HUES48 (cell line): ENCODE results near the gene TFEB.

Experiments
- H3K27ac ChIP-seq: one replicate; pipeline ENCODE4 v1.7.0; 2013; ENCODE audit warnings: low read depth, low read length, inconsistent platforms
- H3K27me3 ChIP-seq: 2 replicates; pipeline ENCODE4 v1.6.1; 2013; ENCODE audit warnings: mild to moderate bottlenecking, low read length; ENCODE audit not compliant: control insufficient read depth, insufficient read depth
- H3K36me3 ChIP-seq: 2 replicates; pipeline ENCODE4 v1.6.1; 2013; ENCODE audit warnings: low read length; ENCODE audit not compliant: control insufficient read depth, insufficient read depth
- H3K4me1 ChIP-seq: 2 replicates; pipeline ENCODE4 v1.6.1; 2013; ENCODE audit warnings: mild to moderate bottlenecking, low read length; ENCODE audit not compliant: control insufficient read depth, insufficient read depth
- H3K4me3 ChIP-seq: 2 replicates; pipeline ENCODE4 v1.5.1; 2013; ENCODE audit warnings: mild to moderate bottlenecking, low read depth, low read length
- H3K9ac ChIP-seq: 2 replicates; pipeline ENCODE4 v1.6.1; 2013; ENCODE audit warnings: mild to moderate bottlenecking, low read depth, low read length, moderate library complexity
- H3K9me3 ChIP-seq: 2 replicates; pipeline ENCODE4 v1.6.1; 2013; ENCODE audit warnings: low read length; ENCODE audit not compliant: control insufficient read depth, insufficient read depth

The TFEB gene

DNA sequence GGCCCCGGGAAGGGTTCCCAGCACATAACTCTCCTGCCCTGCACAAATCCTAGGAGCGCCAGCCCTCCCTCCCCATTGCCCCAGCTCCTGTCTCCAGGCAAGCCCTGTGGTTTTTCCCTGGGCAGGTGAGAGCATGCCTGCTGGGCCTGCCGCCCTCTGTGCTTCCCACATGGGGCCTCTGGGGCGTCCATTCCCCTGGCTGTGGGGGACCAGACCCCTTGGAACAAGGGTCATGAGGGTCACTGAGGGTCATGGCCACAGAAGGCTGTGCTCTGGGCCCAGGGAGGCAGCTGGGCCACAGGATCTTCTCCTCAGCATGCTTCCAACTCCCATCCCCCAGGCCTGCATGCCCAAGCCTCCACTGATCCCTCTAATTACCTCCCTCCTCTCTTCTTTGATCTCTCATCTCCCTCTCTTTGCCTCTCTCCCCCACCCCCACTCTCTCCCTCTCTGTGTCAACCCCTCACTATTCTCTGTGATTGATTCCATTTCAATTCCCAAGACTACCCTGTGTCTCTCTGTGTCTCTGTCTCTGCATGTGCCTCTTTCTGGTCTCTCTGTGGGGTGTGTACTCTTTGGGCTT, 91.0 kb downstream of the TFEB start:
- H3K9ac ChIP-seq: no peak overlapping the region

DNA sequence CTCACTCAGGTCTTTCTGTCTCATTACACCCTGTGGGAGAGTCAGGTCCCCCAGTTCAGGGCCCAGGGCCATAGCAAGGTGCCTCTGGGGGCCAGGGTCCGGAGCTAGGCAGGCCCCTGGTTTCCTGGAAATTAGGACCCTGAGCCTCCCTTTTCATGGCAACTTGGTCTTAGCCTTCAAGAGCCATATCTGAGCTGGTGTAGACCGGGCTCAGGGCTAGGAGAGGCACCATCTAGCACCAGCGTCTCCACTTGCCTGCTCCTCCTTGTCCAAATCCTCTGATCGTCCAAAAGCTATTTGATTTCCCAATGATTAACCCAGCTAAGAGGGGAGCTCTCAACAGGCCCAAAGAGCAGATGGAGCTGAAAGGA, 91.5 kb downstream of the TFEB start:
- Histone ChIP-seq H3K27me3 (peaks cover 39% of the 10 kb centered on the region), H3K4me1 (peaks cover 45% of the 10 kb centered on the region), H3K36me3 (peaks cover 8% of the 10 kb centered on the region; the same call in 1 of the 2 replicates), H3K27ac (peak overlapping the region; percentile 33), H3K4me3 (no peak overlapping the region), H3K9ac (no peak overlapping the region), H3K9me3 (no peaks in the 10 kb centered on the region)

More for the DNA sequence above, 91.0 kb downstream of the TFEB start:
- Histone ChIP-seq H3K9me3 (no peaks in the 10 kb centered on the region), H3K4me3 (no peak overlapping the region), H3K27ac (peak overlapping the region; percentile 33), H3K36me3 (peaks cover 8% of the 10 kb centered on the region; the same call in 1 of the 2 replicates), H3K4me1 (peaks cover 41% of the 10 kb centered on the region), H3K27me3 (peaks cover 34% of the 10 kb centered on the region)

DNA sequence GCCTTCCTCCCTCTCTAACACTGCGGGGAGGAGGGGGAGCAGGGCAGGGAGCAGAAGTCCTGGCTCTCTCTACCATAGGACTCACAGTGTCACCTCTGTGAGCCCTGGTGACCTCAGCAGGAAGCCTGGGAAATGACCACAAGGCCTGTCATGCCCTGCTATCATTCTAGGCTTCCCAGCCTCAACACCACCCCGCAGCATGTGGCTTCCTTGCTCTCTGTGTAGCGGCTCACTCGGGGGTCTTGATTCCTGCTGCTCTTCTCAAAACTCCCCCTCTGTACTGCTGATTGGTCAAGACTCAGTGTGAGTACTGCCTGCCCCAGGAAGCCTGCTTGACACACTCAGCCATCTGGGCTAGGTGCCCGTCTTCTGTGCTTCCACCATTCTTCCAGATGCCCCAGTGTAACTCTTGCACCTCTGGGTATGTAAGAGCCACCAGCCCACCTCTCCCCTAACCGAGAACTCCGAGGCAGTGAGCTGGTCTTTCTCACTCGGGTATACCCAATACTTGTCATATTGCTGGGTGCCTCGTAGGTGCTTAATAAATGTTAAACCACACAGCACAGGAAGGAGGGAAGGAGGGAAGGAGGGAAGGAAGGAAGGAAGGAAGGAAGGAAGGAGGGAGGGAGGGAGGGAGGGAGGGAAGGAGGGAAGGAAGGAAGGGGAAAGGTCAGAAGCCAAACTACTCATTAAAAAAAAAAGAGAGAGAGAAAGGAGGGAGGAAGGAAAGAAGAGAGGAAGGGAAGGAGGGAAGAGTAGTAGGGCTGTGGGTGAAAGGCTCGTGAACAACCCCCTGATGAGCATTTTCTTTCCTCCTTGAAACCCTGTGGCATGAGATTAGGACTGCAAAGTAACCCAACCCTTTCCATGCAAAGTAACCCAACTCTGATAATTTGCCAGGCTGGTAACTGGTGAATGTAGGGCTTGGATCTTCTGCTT, 92.2 kb downstream of the TFEB start:
- peaks cover 41% of the 10 kb centered on the region for H3K27me3 ChIP-seq
- peaks cover 45% of the 10 kb centered on the region for H3K4me1 ChIP-seq
- H3K4me3 ChIP-seq: no peak overlapping the region
- no peaks in the 10 kb centered on the region for H3K9me3 ChIP-seq
- no peak overlapping the region for H3K27ac ChIP-seq
- no peak overlapping the region for H3K9ac ChIP-seq
- peaks cover 8% of the 10 kb centered on the region; the same call in 1 of the 2 replicates for H3K36me3 ChIP-seq

DNA sequence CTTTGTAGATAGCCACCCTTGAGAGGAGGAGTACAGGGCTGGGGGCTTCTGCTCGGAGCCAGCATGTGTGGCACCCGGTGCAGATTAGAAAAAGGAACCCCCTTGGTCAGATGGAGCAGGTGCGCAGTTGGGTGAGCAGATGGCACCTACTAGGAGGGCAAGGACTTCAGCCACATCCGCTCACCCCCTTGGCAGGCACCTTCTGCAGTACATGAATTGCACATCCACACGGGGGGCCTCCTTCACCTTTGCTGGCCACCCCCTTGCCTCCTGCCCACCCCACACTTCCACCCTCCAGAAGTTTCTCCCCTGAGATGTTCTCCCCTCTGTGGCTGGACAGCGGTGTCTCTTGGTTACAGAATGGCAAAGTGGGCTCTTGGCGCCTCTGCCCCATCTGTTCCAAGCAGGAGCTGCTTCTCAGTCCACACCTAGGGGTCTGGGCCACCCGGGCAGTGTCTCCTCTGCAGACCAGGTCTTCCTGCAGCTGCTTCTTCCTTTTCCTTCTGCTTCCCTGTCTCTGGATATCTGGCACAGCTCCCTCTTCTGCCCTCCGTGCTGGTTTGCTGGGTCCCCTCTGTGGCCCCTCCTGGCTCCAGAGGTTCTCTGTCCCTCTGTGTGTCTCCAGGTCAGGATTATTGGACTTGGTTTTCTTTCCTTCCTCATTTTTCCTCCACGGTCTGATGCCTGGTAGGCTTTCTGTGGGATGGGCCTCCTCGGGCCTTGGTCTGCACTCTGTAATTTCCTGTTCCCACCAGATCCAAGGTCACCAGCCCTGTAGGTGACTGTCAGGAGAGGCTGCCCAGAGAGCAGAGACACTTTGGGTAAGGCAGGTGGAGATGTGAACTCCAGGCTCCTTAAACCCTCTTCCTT, 93.1 kb downstream of the TFEB start:
- Histone ChIP-seq H3K4me1 (peaks cover 45% of the 10 kb centered on the region), H3K9me3 (no peaks in the 10 kb centered on the region), H3K36me3 (peaks cover 8% of the 10 kb centered on the region; the same call in 1 of the 2 replicates), H3K4me3 (no peak overlapping the region), H3K27me3 (peaks cover 48% of the 10 kb centered on the region), H3K27ac (no peak overlapping the region), H3K9ac (no peak overlapping the region)

DNA sequence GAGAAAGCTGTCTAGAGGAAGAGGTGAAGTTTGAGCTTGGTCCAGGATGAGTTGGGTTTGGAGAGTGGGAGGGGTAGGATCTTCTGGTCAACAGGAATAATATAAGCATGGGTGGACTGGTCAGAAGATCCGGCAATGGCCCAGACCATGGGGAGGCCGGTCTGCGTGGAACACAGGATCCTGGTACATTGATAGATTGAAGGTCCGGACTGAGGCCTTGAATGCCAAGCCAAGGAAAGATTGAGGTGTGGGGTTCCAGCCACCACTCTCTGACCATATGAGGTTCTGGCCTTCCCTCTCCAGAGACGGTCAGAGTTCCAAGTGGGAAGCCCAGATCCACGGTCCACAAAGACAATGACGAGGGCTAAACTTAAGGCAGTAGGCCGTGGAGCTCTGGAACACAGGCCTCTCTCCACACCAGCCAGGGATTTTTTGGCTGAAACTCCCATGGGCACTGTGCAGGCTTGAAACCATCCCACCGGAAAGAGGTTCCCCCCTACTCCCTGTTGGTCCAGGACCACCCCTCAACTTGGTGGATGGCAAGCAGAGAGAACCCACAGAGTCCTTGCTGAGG, 94.0 kb downstream of the TFEB start:
- Histone ChIP-seq H3K27ac (no peak overlapping the region), H3K9me3 (no peaks in the 10 kb centered on the region), H3K4me1 (peaks cover 47% of the 10 kb centered on the region), H3K9ac (no peak overlapping the region), H3K27me3 (peaks cover 57% of the 10 kb centered on the region), H3K4me3 (no peak overlapping the region), H3K36me3 (peaks cover 3% of the 10 kb centered on the region; the same call in 1 of the 2 replicates)

DNA sequence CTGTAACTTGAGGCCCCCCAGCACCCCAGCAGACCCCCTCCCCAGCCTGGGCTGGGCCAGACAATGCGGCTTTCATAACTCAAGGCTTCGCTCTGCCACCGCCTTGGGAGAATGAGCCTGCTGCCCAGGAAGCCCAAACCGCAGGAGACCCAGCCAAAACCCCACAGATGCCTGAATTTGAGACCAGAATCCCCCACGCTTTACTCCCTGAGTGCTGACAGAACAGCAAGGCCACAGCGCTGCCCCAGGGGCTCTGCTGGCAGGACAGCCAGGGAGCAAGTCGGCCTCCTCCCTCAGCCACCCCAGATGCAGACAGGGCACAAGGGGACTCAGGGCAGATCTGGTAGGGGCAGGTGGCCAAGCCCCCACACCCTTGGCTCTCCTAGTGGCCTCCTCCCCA, 95.0 kb downstream of the TFEB start:
- H3K4me3 ChIP-seq: no peak overlapping the region
- peaks cover 41% of the 10 kb centered on the region for H3K4me1 ChIP-seq
- no peak overlapping the region for H3K27ac ChIP-seq
- peaks cover 67% of the 10 kb centered on the region for H3K27me3 ChIP-seq
- H3K9me3 ChIP-seq: no peaks in the 10 kb centered on the region
- no peaks in the 10 kb centered on the region for H3K36me3 ChIP-seq
- no peak overlapping the region for H3K9ac ChIP-seq

DNA sequence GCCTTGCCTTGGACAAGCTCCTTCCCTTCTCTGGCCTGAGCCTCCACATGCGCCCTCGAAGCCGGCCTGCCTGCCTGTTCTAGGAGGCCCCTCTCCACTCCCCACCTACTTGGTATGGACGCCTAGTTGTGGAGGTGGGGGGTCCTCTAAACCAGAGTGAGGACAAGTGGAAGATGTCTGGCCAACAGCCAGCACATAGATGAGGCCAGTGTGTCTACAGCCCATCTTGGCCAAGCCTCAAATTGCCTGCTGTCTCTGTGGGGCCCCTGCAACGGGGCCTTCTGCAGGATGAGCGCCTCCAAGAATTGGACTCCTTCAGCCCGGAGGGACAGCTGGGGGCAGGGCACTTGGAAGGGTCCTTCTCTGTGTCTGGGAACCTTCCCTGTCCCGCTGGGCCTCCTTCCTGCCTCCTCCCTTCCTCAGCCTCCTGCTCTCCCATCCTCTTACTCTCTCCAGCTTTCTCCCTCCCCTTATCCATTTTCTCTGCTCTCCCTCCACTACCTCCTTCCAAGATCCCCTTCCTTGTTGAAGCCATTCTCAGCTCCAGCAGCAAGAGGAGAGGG, 95.5 kb downstream of the TFEB start:
- Histone ChIP-seq H3K27me3 (peaks cover 72% of the 10 kb centered on the region), H3K4me1 (peaks cover 36% of the 10 kb centered on the region), H3K9me3 (no peaks in the 10 kb centered on the region), H3K36me3 (no peaks in the 10 kb centered on the region), H3K4me3 (peak overlapping the region; percentile 82), H3K9ac (no peak overlapping the region), H3K27ac (no peak overlapping the region)

DNA sequence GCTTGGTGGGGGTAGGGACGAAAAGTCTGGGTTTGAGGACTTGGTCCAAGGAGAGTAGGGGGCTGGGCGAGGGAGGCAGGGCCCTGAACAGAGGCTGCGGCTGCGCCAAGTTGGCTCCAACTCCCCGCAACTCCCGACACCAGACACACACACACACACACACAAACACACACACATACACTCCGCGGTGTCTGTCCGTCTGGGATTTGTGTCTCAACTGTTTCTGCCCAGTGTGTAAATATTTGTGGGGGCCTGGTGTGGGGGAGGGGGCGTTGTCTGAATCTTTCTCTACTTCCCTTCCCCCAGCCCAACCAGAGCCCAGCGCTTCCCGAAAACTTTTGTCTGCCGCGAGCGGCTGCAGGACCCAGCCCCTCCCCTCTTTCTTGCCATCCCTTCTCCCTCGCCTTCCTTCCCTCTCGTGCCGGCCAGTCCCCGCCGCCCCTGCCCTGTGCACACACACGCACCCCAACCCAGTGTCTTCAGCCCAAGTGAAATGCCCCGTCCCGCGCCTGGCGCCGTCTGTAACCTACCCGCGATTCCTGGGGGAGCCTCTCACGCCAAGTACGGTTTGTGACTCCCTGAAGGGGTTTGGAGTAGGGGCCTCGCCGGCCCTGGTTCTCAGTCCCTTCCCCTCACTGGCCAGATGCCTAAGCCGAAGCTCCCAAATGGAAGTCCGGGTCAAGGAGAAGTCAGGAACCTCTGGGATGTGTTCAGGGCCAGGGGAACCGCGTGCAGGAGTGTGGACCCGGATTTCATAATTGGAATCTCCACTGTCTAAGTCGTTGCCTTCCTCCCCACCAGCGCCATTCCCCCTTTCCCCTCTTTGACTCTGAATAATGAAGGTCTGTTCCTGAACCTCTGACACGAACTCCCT, 96.2 kb downstream of the TFEB start:
- Histone ChIP-seq H3K4me1 (peaks cover 29% of the 10 kb centered on the region), H3K27ac (peak overlapping the region; percentile 23), H3K36me3 (no peaks in the 10 kb centered on the region), H3K9ac (no peak overlapping the region), H3K27me3 (peaks cover 74% of the 10 kb centered on the region), H3K9me3 (no peaks in the 10 kb centered on the region), H3K4me3 (peak overlapping the region; percentile 82)

DNA sequence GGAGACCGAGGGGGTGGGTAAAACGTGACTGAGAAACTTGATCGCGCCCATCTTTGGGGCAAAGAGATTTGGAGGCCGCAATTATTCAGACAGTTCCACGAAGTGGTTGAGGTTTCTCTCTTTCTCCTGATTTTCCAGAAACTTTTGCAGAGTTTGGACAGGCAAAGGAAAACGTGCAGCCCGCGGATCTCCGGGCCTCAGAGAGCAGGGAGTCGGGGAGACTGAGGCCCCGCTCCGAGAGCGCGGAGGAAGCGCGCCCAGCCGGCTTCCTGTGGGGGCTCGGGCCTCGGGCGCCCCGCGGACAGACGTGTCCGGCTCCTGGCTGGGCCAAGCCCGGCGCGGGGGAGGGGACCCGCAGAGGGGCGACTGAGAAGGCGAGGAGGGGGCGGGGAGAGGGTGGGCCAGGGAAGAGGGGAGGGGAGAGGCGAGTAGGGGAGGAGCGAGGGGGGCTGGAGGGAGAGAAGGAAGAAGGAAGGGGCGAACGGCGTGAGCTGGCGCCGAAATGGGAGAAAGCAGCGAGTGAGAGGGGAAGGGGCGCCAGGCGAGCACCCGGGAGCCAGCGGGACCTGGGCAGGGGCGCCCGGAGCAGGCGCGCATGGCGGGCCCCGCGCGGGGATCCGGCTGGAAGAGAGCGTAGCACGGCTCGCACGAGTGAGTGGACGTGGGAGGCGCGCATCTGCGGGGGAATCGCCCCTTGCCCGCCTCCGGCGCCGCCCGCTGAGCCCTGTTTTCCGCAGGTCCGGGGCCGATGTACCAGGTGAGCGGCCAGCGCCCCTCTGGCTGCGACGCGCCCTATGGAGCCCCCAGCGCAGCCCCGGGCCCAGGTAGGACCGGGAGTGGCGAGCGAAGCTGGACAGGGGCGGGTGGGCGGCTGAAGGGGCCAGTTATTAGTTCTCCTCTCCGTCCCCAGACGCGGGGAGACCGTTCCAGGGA, 97.1 kb downstream of the TFEB start, which contains the start of gene MDFI:
TSS of gene MDFI (plus strand) at position 467 of the 933 bp plus-strand sequence. CDS start at position 749, 282 bp downstream.
- Histone ChIP-seq H3K27ac (peak within 1 kb of the TSS; percentile 37), H3K4me1 (peaks cover 22% of the 10 kb centered on the region), H3K9ac (no peak within 1 kb of the TSS; the same call in 1 of the 2 replicates), H3K27me3 (peaks cover 83% of the 10 kb centered on the region), H3K4me3 (peak within 1 kb of the TSS; percentile 82), H3K9me3 (no peaks in the 10 kb centered on the region), H3K36me3 (no peaks in the 10 kb centered on the region)
